ENCODE measurements around the gene FMN1.

Gene FMN1

GRCh38 chr15:32991619-32992111, 202.8 kb downstream of the FMN1 start:
- H3K4me3 Mint-ChIP-seq: peak overlapping the region; percentile 35
- no peaks in the 10 kb centered on the region for H3K4me1 Mint-ChIP-seq
- no peak for TF ChIP-seq CTCF (IDR thresholded peaks at IDR 0.05)
- DNase-seq: peak; percentile 10
- no peaks in the 10 kb centered on the region for H3K9me3 Mint-ChIP-seq
- peak overlapping the region; percentile 68 for H3K27ac Mint-ChIP-seq
- H3K27me3 Mint-ChIP-seq (ENCODE audit: low read depth, poor library complexity): no peaks in the 10 kb centered on the region
- peaks cover 4% of the 10 kb centered on the region for H3K36me3 Mint-ChIP-seq (ENCODE audit: low read depth)

DNA sequence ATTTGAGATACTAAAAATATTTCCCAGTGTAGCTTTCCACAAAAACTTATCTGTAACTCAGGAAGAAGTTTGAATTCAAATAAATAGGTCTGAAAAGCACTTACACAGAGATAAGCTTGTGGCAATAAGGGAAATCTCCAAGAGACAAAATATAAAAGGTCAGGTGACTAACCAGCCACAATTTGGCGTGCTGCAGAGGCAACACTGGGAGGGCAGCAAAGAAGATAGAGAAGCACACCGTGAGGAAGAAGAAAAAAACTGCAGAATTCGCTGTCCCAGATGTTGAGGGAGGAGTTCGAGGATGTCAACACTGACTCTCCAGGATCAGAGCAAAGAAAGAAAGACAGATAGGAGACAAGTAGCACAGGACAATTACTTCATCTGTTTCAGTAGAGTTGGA, 204.4 kb downstream of the FMN1 start:
- no peak overlapping the region for H3K27ac Mint-ChIP-seq
- H3K4me3 Mint-ChIP-seq: no peak overlapping the region
- no peaks in the 10 kb centered on the region for H3K9me3 Mint-ChIP-seq
- peaks cover 4% of the 10 kb centered on the region for H3K36me3 Mint-ChIP-seq (ENCODE audit: low read depth)
- DNase-seq: no peak
- no peaks in the 10 kb centered on the region for H3K27me3 Mint-ChIP-seq (ENCODE audit: low read depth, poor library complexity)
- H3K4me1 Mint-ChIP-seq: peaks cover 11% of the 10 kb centered on the region
- TF ChIP-seq CTCF (IDR thresholded peaks at IDR 0.05): no peak

GRCh38 chr15:32987067-32987466, 207.4 kb downstream of the FMN1 start:
- no peak for DNase-seq
- H3K36me3 Mint-ChIP-seq (ENCODE audit: low read depth): peaks cover 12% of the 10 kb centered on the region
- H3K9me3 Mint-ChIP-seq: no peaks in the 10 kb centered on the region
- TF ChIP-seq CTCF (IDR thresholded peaks at IDR 0.05): no peak
- H3K4me1 Mint-ChIP-seq: peaks cover 28% of the 10 kb centered on the region
- no peaks in the 10 kb centered on the region for H3K27me3 Mint-ChIP-seq (ENCODE audit: low read depth, poor library complexity)
- no peak overlapping the region for H3K27ac Mint-ChIP-seq
- H3K4me3 Mint-ChIP-seq: no peak overlapping the region

GRCh38 chr15:32986147-32986546, 208.4 kb downstream of the FMN1 start:
- TF ChIP-seq CTCF (IDR thresholded peaks at IDR 0.05): no peak
- Mint-ChIP-seq H3K27ac (no peak overlapping the region), H3K4me3 (no peak overlapping the region)

DNA sequence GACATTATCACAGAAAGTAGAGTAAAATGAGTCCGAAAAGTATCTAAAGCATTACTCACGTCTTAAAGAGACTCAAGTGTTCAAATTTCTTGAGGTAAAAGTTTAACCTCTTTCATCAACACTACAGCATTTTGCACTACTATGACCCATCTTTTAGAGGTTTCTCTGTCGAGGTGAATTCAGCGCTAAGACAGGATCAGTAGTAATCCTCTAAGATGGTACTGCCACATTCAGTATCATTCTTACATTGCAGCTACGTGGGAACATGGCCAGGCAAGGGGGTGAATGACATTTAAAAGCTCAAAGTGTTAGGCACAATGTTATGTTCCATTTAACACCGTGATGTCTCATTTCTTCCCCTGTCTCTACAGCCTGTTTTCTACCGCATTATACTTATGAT, 210.8 kb downstream of the FMN1 start:
- no peak overlapping the region for H3K27ac Mint-ChIP-seq
- no peak overlapping the region for H3K4me3 Mint-ChIP-seq
- peaks cover 42% of the 10 kb centered on the region for H3K4me1 Mint-ChIP-seq
- TF ChIP-seq CTCF (IDR thresholded peaks at IDR 0.05): no peak
- no peaks in the 10 kb centered on the region for H3K9me3 Mint-ChIP-seq
- peaks cover 8% of the 10 kb centered on the region for H3K36me3 Mint-ChIP-seq (ENCODE audit: low read depth)
- no peaks in the 10 kb centered on the region for H3K27me3 Mint-ChIP-seq (ENCODE audit: low read depth, poor library complexity)
- no peak for DNase-seq

More at GRCh38 chr15:32986147-32986546, 208.4 kb downstream of the FMN1 start:
- H3K4me1 Mint-ChIP-seq: peaks cover 32% of the 10 kb centered on the region
- DNase-seq: no peak
- H3K9me3 Mint-ChIP-seq: no peaks in the 10 kb centered on the region
- H3K27me3 Mint-ChIP-seq (ENCODE audit: low read depth, poor library complexity): no peaks in the 10 kb centered on the region
- H3K36me3 Mint-ChIP-seq (ENCODE audit: low read depth): peaks cover 9% of the 10 kb centered on the region

DNA sequence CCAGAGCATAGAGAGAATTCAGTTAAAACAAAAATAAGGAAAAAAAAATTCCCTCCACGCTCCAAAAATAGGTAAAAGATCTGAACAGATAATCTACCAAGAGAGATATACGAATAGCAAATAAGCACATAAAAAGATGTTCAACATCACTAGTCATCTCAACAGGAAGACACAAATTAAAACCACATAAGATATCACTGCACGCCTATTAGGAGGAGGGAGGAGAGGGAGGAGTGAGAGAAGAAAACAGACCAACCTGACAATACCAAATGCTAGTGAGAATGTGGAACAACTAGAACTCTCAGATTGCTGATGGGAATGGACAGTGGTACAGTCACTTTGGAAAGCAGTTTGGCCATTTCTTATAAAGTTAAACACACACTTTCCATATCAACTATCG, 212.5 kb downstream of the FMN1 start:
- no peak overlapping the region for H3K27ac Mint-ChIP-seq
- H3K27me3 Mint-ChIP-seq (ENCODE audit: low read depth, poor library complexity): no peaks in the 10 kb centered on the region
- peaks cover 42% of the 10 kb centered on the region for H3K4me1 Mint-ChIP-seq
- no peaks in the 10 kb centered on the region for H3K9me3 Mint-ChIP-seq
- H3K4me3 Mint-ChIP-seq: no peak overlapping the region
- no peak for DNase-seq
- peaks cover 8% of the 10 kb centered on the region for H3K36me3 Mint-ChIP-seq (ENCODE audit: low read depth)
- TF ChIP-seq CTCF (IDR thresholded peaks at IDR 0.05): no peak

All from nephron progenitor cell (in vitro differentiated cells).